ENCODE results near the gene PRKCH. TPM values are rescaled to one million over a fixed set of nuclear protein-coding genes. Genes with fewer than 3 reads are reported as not detected.
"Not testable (repeated sequence)": the region's sequence is repeated elsewhere in the genome, so short reads cannot be mapped to it uniquely, and the experiment has no call there.

Gene PRKCH
- total RNA-seq, 1 experiment from 2014 or later: 2.7 TPM

GRCh38 chr14:61308198-61308597 lies 13.2 kb upstream of the PRKCH start:
- ChIA-PET POLR2A (no interaction called here), CTCF (no interaction called here)
- in situ Hi-C loops (cut with HindIII; ENCODE audit: low pct_unique_long_range_greater_than_20kb, low sequenced_read_pairs) (no loop called here), intact Hi-C loops (cut with micrococcal nuclease; ENCODE audit: unreplicated experiment) (no loop called here)
- TF ChIP-seq TCF7L2 (IDR thresholded peaks at IDR 0.05; ENCODE audit: low read depth, low read length): no peak
- no peak for TF ChIP-seq CTCF (IDR thresholded peaks at IDR 0.05)
- TF ChIP-seq REST (IDR thresholded peaks at IDR 0.05; ENCODE audit: insufficient read depth in 1 of 2, low read depth in 2 of 2, low read length in 1 of 2): no peak
- TF ChIP-seq POLR2AphosphoS5 (IDR thresholded peaks at IDR 0.05; ENCODE audit: low read depth, low read length): no peak
- TF ChIP-seq SIN3A (IDR thresholded peaks at IDR 0.05; ENCODE audit: borderline replicate concordance, insufficient read depth, low read depth, low read length): no peak
- Histone ChIP-seq H3K27me3 (ENCODE audit: control insufficient read depth, insufficient read depth, low read length) (no peaks in the 10 kb centered on the region), H3K4me3 (ENCODE audit: low read depth in 2 of 2, low read length in 2 of 2) (no peak overlapping the region), H3K36me3 (ENCODE audit: control insufficient read depth, insufficient read depth, low read length) (no peaks in the 10 kb centered on the region), H3K4me1 (ENCODE audit: control insufficient read depth, insufficient read depth, low read length) (no peaks in the 10 kb centered on the region), H3K9me3 (ENCODE audit: control insufficient read depth, insufficient read depth, low read depth, low read length) (no peaks in the 10 kb centered on the region), H3K27ac (ENCODE audit: low read length) (no peak overlapping the region)
- ATAC-seq: no peak
- DNase-seq (ENCODE audit: low read depth, low spot score): no peak
- BruUV-seq (replicated peaks): no TSS peak

- H3K27ac ChIP-seq (ENCODE audit: low read length); H3K27me3 ChIP-seq (ENCODE audit: control insufficient read depth, insufficient read depth, low read length); POLR2A ChIA-PET; BruUV-seq (replicated peaks); ATAC-seq; intact Hi-C loops (cut with micrococcal nuclease; ENCODE audit: unreplicated experiment); CTCF ChIA-PET; H3K9me3 ChIP-seq (ENCODE audit: control insufficient read depth, insufficient read depth, low read depth, low read length); H3K4me3 ChIP-seq (ENCODE audit: low read depth in 2 of 2, low read length in 2 of 2); DNase-seq (ENCODE audit: low read depth, low spot score); H3K36me3 ChIP-seq (ENCODE audit: control insufficient read depth, insufficient read depth, low read length); H3K4me1 ChIP-seq (ENCODE audit: control insufficient read depth, insufficient read depth, low read length); in situ Hi-C loops (cut with HindIII; ENCODE audit: low pct_unique_long_range_greater_than_20kb, low sequenced_read_pairs): not testable (repeated sequence)
These were observed 12.7 kb upstream of the PRKCH start for GRCh38 chr14:61308701-61309100.

GRCh38 chr14:61315313-61315712 lies 6.1 kb upstream of the PRKCH start:
- ChIA-PET CTCF (no interaction called here), POLR2A (no interaction called here)
- in situ Hi-C loops (cut with HindIII; ENCODE audit: low pct_unique_long_range_greater_than_20kb, low sequenced_read_pairs) (no loop called here), intact Hi-C loops (cut with micrococcal nuclease; ENCODE audit: unreplicated experiment) (no loop called here)
- H3K27me3 ChIP-seq (ENCODE audit: control insufficient read depth, insufficient read depth, low read length): no peaks in the 10 kb centered on the region
- H3K27ac ChIP-seq (ENCODE audit: low read length): no peak overlapping the region
- DNase-seq (ENCODE audit: low read depth, low spot score) (no peak), ATAC-seq (no peak)
- no peak overlapping the region for H3K4me3 ChIP-seq (ENCODE audit: low read depth in 2 of 2, low read length in 2 of 2)
- no peaks in the 10 kb centered on the region for H3K9me3 ChIP-seq (ENCODE audit: control insufficient read depth, insufficient read depth, low read depth, low read length)
- no TSS peak for BruUV-seq (replicated peaks)
- no peaks in the 10 kb centered on the region for H3K4me1 ChIP-seq (ENCODE audit: control insufficient read depth, insufficient read depth, low read length)
- TF ChIP-seq CTCF (IDR thresholded peaks at IDR 0.05) (no peak), POLR2AphosphoS5 (IDR thresholded peaks at IDR 0.05; ENCODE audit: low read depth, low read length) (no peak), SIN3A (IDR thresholded peaks at IDR 0.05; ENCODE audit: borderline replicate concordance, insufficient read depth, low read depth, low read length) (no peak), TCF7L2 (IDR thresholded peaks at IDR 0.05; ENCODE audit: low read depth, low read length) (no peak), REST (IDR thresholded peaks at IDR 0.05; ENCODE audit: insufficient read depth in 1 of 2, low read depth in 2 of 2, low read length in 1 of 2) (no peak)
- H3K36me3 ChIP-seq (ENCODE audit: control insufficient read depth, insufficient read depth, low read length): no peaks in the 10 kb centered on the region

Measured in Panc1 (cell line).